ENCODE measurements around the gene FUNDC2. TPM values are rescaled to one million over a fixed set of nuclear protein-coding genes. Genes with fewer than 3 reads are reported as not detected.

The FUNDC2 gene
- total RNA-seq, 6 experiments from 2014 or later = 24.2 to 70.5 (median 39.7) TPM

- ATAC-seq (no peak), DNase-seq (no peak)
- Histone ChIP-seq H3K4me1 (peaks cover 0 to 9% (median 3%) of the 10 kb centered on the region in 4 donors), H3K27ac (peak overlapping the region in 1 of 3 donors; percentile 53), H3K9me3 (no peaks in the 10 kb centered on the region), H3K36me3 (no peaks in the 10 kb centered on the region), H3K4me3 (no peak overlapping the region), H3K27me3 (no peaks in the 10 kb centered on the region)
- intact Hi-C loops (cut with DNase I) = loop anchor here in 1 of 2 donors (10.0 kb wide), 1 partner anchor 72 kb away; no protein-coding TSS in a partner anchor
- TF ChIP-seq POLR2A (IDR thresholded peaks at IDR 0.05) (no peak), CTCF (IDR thresholded peaks at IDR 0.05) (no peak)
- WGBS (ENCODE audit: insufficient coverage, low coverage, low lambda C conversion rate, missing lambda C conversion rate) = 53% methylated on average over 1 of the region's 1 CpG
These were observed 29.8 kb downstream of the FUNDC2 start for GRCh38 chrX:155056471-155056870.

- intact Hi-C loops (cut with DNase I) = loop anchor here in 1 of 2 donors (10.0 kb wide), 1 partner anchor 72 kb away; no protein-coding TSS in a partner anchor
- peak; percentile 84 to 94 (median 90) for ATAC-seq
- TF ChIP-seq CTCF (IDR thresholded peaks at IDR 0.05) (peak; percentile 72 to 86 (median 79)), POLR2A (IDR thresholded peaks at IDR 0.05) (no peak)
These were observed 30.5 kb downstream of the FUNDC2 start for GRCh38 chrX:155056877-155057792.

GRCh38 chrX:155061760-155062159 is 35.1 kb downstream of the FUNDC2 start:
- WGBS (ENCODE audit: insufficient coverage, low coverage, low lambda C conversion rate, missing lambda C conversion rate) = 61% methylated on average over 4 of the region's 4 CpGs
- intact Hi-C loops (cut with DNase I) = no loop called here

More at GRCh38 chrX:155056877-155057792, 30.5 kb downstream of the FUNDC2 start:
- DNase-seq = peak; percentile 59 to 69 (median 65)
- Histone ChIP-seq H3K27me3 (peaks cover 0 to 3% of the 10 kb centered on the region in 2 donors), H3K4me3 (no peak overlapping the region), H3K4me1 (peaks cover 0 to 7% (median 3%) of the 10 kb centered on the region in 4 donors), H3K27ac (peak overlapping the region in 2 of 3 donors; percentile 8 to 53), H3K9me3 (no peaks in the 10 kb centered on the region), H3K36me3 (no peaks in the 10 kb centered on the region)
- 6% methylated on average over 10 of the region's 25 CpGs for WGBS (ENCODE audit: insufficient coverage, low coverage, low lambda C conversion rate, missing lambda C conversion rate)

More at GRCh38 chrX:155061760-155062159, 35.1 kb downstream of the FUNDC2 start:
- Histone ChIP-seq H3K4me1 (peaks cover 0 to 16% (median 0%) of the 10 kb centered on the region in 4 donors), H3K27me3 (peaks cover 0 to 3% of the 10 kb centered on the region in 2 donors), H3K36me3 (no peaks in the 10 kb centered on the region), H3K4me3 (no peak overlapping the region), H3K9me3 (no peaks in the 10 kb centered on the region), H3K27ac (no peak overlapping the region)
- no peak for TF ChIP-seq CTCF (IDR thresholded peaks at IDR 0.05)
- TF ChIP-seq POLR2A (IDR thresholded peaks at IDR 0.05) = no peak
- DNase-seq (no peak), ATAC-seq (no peak)

Measured in right lobe of liver (tissue), 6 donors.